IMR-90 (cell line): Measurements from ENCODE around the gene FAM20A. TPM values are rescaled to one million over a fixed set of nuclear protein-coding genes. Genes with fewer than 3 reads are reported as not detected.

ENCODE experiments used
- ATAC-seq: fragments of 200-7000 bp; cut with Tn5 transposase; 2 replicates; pipeline ENCODE4 v1.9.1; 2020; ENCODE audit warnings: low read depth, mild to moderate bottlenecking, moderate library complexity
- BruUV-seq: library from RNA; stranded (reverse); fragments of 400-500 nt; replicated peaks from 2 replicates; lab custom pipeline; 2021; lab: Mats Ljungman, UMichigan
- CTCF ChIA-PET: fragments of 300-600 bp; formaldehyde crosslinking; extraction: SDS; loops from one replicate; lab custom pipeline; 2021; ENCODE audit warnings: antibody characterized with exemption; lab: Yijun Ruan, JAX
- POLR2A ChIA-PET: fragments of 300-600 bp; sonication (Branson Sonifier 250); formaldehyde crosslinking; loops from one replicate; lab custom pipeline; 2022; ENCODE audit warnings: antibody characterized with exemption; ENCODE audit not compliant: unreplicated experiment; lab: Charles Lee
- DNase-seq: peaks from one replicate; pipeline ENCODE4 v3.0.0; 2013
- H2AFZ ChIP-seq: replicated peaks from 2 replicates; pipeline ENCODE3; 2013; ENCODE audit warnings: low read length, mild to moderate bottlenecking; ENCODE audit not compliant: poor library complexity
- H2AK5ac ChIP-seq: 2 replicates; pipeline ENCODE4 v1.6.1; 2013; ENCODE audit warnings: low read depth, low read length, inconsistent platforms
- H2AK9ac ChIP-seq: replicated peaks from 2 replicates; pipeline ENCODE3; 2013; ENCODE audit warnings: mild to moderate bottlenecking, low read depth, low read length, moderate library complexity; ENCODE audit not compliant: poor library complexity
- H2BK120ac ChIP-seq: 2 replicates; pipeline ENCODE4 v1.6.1; 2013; ENCODE audit warnings: low read depth, low read length, inconsistent platforms
- H2BK15ac ChIP-seq: 3 replicates; pipeline ENCODE4 v1.6.1; 2013; ENCODE audit warnings: low read depth, low read length, inconsistent platforms
- H2BK20ac ChIP-seq: 2 replicates; pipeline ENCODE4 v1.6.1; 2013; ENCODE audit warnings: low read depth, mild to moderate bottlenecking, inconsistent platforms, low read length, moderate library complexity
- H2BK5ac ChIP-seq: 2 replicates; pipeline ENCODE4 v1.6.1; 2013; ENCODE audit warnings: mild to moderate bottlenecking, low read depth, low read length, inconsistent platforms; ENCODE audit not compliant: poor library complexity, severe bottlenecking
- H3K14ac ChIP-seq: replicated peaks from 2 replicates; pipeline ENCODE4 v1.6.1; 2013; ENCODE audit warnings: low read depth, low read length, inconsistent platforms
- H3K18ac ChIP-seq: 2 replicates; pipeline ENCODE4 v1.6.1; 2013; ENCODE audit warnings: low read depth, low read length, control low read depth
- H3K23ac ChIP-seq: 2 replicates; pipeline ENCODE4 v1.6.1; 2013; ENCODE audit warnings: low read depth, low read length, inconsistent platforms
- H3K27ac ChIP-seq: 2 replicates; pipeline ENCODE4 v1.5.1; 2013; ENCODE audit warnings: mild to moderate bottlenecking, control low read depth, low read length; ENCODE audit not compliant: insufficient read depth
- H3K27me3 ChIP-seq: 2 replicates; pipeline ENCODE4 v1.6.1; 2013; ENCODE audit warnings: low read length; ENCODE audit not compliant: control insufficient read depth, insufficient read depth
- H3K36me3 ChIP-seq: 2 replicates; pipeline ENCODE4 v1.6.1; 2013; ENCODE audit warnings: low read length, mixed read lengths; ENCODE audit not compliant: control insufficient read depth, insufficient read depth
- H3K4ac ChIP-seq: 2 replicates; pipeline ENCODE4 v1.6.1; 2013; ENCODE audit warnings: low read depth, low read length, inconsistent platforms
- H3K4me1 ChIP-seq: 2 replicates; pipeline ENCODE4 v1.6.1; 2013; ENCODE audit warnings: low read length, mixed read lengths; ENCODE audit not compliant: control insufficient read depth, insufficient read depth
- H3K4me2 ChIP-seq: 2 replicates; pipeline ENCODE4 v1.6.1; 2013; ENCODE audit warnings: low read depth, mild to moderate bottlenecking, control low read depth, low read length, moderate library complexity
- H3K4me3 ChIP-seq: 2 replicates; pipeline ENCODE4 v1.5.1; 2013; ENCODE audit warnings: low read depth, mild to moderate bottlenecking, control low read depth, low read length, moderate library complexity; ENCODE audit not compliant: insufficient read depth
- H3K56ac ChIP-seq: 2 replicates; pipeline ENCODE4 v1.6.1; 2013; ENCODE audit warnings: low read length, inconsistent platforms; ENCODE audit not compliant: insufficient read depth; ENCODE audit errors: extremely low read depth
- H3K79me1 ChIP-seq, 2 experiments: 2 replicates each; pipeline ENCODE4 v1.6.1; 2013; ENCODE audit warnings: low read length in 2 of 2, inconsistent platforms in 1 of 2, low read depth in 1 of 2
- H3K9ac ChIP-seq: 2 replicates; pipeline ENCODE4 v1.6.1; 2013; ENCODE audit warnings: low read depth, low read length, control low read depth
- H3K9me1 ChIP-seq: 2 replicates; pipeline ENCODE4 v1.6.1; 2013; ENCODE audit warnings: low read length, inconsistent platforms; ENCODE audit not compliant: insufficient read depth
- H3K9me3 ChIP-seq: 2 replicates; pipeline ENCODE4 v1.6.1; 2013; ENCODE audit warnings: low read length; ENCODE audit not compliant: control insufficient read depth, insufficient read depth
- H4K20me1 ChIP-seq: 2 replicates; pipeline ENCODE4 v1.6.1; 2013; ENCODE audit warnings: low read length, inconsistent platforms; ENCODE audit not compliant: insufficient read depth
- H4K5ac ChIP-seq: 2 replicates; pipeline ENCODE4 v1.6.1; 2013; ENCODE audit warnings: mild to moderate bottlenecking, low read depth, low read length, control low read depth
- H4K8ac ChIP-seq, 2 experiments: 2 replicates each; pipeline ENCODE4 v1.6.1; 2013; ENCODE audit warnings: low read depth in 2 of 2, low read length in 2 of 2, control low read depth in 1 of 2, inconsistent platforms in 1 of 2
- H4K91ac ChIP-seq: 2 replicates; pipeline ENCODE4 v1.6.1; 2013; ENCODE audit warnings: low read depth, low read length, inconsistent platforms; ENCODE audit not compliant: insufficient read depth
- BHLHE40 ChIP-seq: fragments of 150-350 bp; IDR thresholded peaks from 2 replicates; pipeline ENCODE4 v1.6.1; 2016; ENCODE audit warnings: mild to moderate bottlenecking, low read depth, low read length
- MAFK ChIP-seq: IDR thresholded peaks from 2 replicates; pipeline ENCODE4 v1.6.1; 2012; ENCODE audit warnings: low read depth, low read length, improper control_type of control experiment
- WGBS, 2 experiments: methylation state at CpG; one replicate each; pipeline versions ENCODE4 v1.1.5 to v1.1.7; 2013; ENCODE audit warnings: missing lambda C conversion rate in 2 of 2; ENCODE audit not compliant: insufficient read length in 1 of 2; ENCODE audit errors: extremely low coverage in 2 of 2; 5-methylcytosine and 5-hydroxymethylcytosine counted together
- dilution Hi-C: fragments of 300-500 bp; cut with HindIII; formaldehyde crosslinking; loops from one replicate; pipeline ENCODE4 v1.14.3; 2018; ENCODE audit warnings: low sequenced_read_pairs; ENCODE audit not compliant: unreplicated experiment
- in situ Hi-C: fragments of 300-500 bp; cut with MboI; formaldehyde crosslinking; loops from 3 replicates; pipeline ENCODE4 v1.14.3; 2019; ENCODE audit warnings: low sequenced_read_pairs, inconsistent platforms, mixed read lengths
- intact Hi-C: fragments of 100-400 bp; cut with micrococcal nuclease; formaldehyde crosslinking; loops from 2 replicates; pipeline ENCODE4 v1.10.0; 2022
- polyA plus RNA-seq, 3 experiments: library from polyadenylated mRNA; depleted of rRNA; stranded (reverse); fragments of >200 nt; gene quantifications; 2 replicates each; pipeline ENCODE4 v1.2.3, GENCODE V29; 2012; ENCODE audit warnings: low replicate concordance in 1 of 3
- total RNA-seq: library from RNA; depleted of rRNA; stranded (reverse); fragments of >200 nt; gene quantifications from 2 replicates; pipeline ENCODE4 v1.2.3, GENCODE V29; 2012

Gene FAM20A
- total and polyA plus RNA-seq, 2 of the 4 experiments (the other 2 are of a cell fraction) = not detected

DNA sequence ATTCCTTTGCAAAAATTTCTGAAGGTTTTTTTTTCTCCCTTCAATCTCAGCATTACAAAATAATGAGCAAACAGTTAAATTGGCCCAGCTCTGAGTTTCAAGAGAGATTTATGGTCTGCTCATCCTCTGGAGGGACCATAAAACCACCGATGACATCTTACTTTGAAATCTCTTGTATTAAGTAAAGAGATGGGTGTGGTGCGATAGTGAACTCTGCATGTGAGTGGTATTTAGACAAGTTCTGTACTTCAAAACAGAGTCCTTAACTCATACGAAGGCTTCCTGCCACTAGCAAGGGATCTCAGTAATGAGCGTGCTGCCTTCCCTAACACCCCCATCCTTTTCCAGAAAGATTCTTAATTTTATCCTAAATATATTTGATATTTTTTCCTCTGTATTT is 2.1 kb downstream of the FAM20A start:
- Histone ChIP-seq H2BK5ac (no peak overlapping the region), H3K14ac (no peak overlapping the region), H2BK20ac (no peak overlapping the region), H4K20me1 (no peaks in the 10 kb centered on the region), H2BK15ac (no peak overlapping the region), H4K8ac (no peak overlapping the region), H3K9me3 (0 out of 2 replicates have a peak, but pooled peaks cover 1% of the 10 kb centered on the region), H3K27me3 (peaks cover 54% of the 10 kb centered on the region), H3K4me2 (no peak overlapping the region), H4K5ac (no peak overlapping the region), H3K4me1 (no peaks in the 10 kb centered on the region; the same call in 1 of the 2 replicates), H2BK120ac (no peak overlapping the region), H2AK5ac (no peak overlapping the region), H3K18ac (no peak overlapping the region), H4K91ac (no peak overlapping the region), H3K23ac (no peak overlapping the region), H2AK9ac (no peak overlapping the region), H3K36me3 (no peaks in the 10 kb centered on the region), H3K4ac (no peak overlapping the region), H3K9ac (no peak overlapping the region), H3K27ac (no peak overlapping the region), H2AFZ (no peak overlapping the region), H3K79me1 (no peaks in the 10 kb centered on the region), H3K9me1 (no peaks in the 10 kb centered on the region), H3K56ac (no peak overlapping the region), H3K4me3 (no peak overlapping the region)
- ChIA-PET POLR2A (no interaction called here), CTCF (interaction anchor here (0.5 kb wide), 1 partner anchor 7 kb away, joined by 3 read pairs; no protein-coding TSS in a partner anchor)
- in situ Hi-C loops (no loop called here), intact Hi-C loops (no loop called here), dilution Hi-C loops (no loop called here)
- no CpG with 5 or more reads among the region's 4 CpGs for WGBS, 2 experiments
- TF ChIP-seq BHLHE40 = no peak
- no peak for TF ChIP-seq MAFK
- no TSS peak for BruUV-seq
- no peak for DNase-seq
- no peak for ATAC-seq
